NB4 (cell line): Measurements from ENCODE around the gene TRDMT1.

ENCODE experiments used
- DNase-seq: peaks from one replicate; pipeline ENCODE4 v3.0.0; 2010; ENCODE audit warnings: low read depth
- H3K4me3 ChIP-seq: one replicate; pipeline ENCODE4 v1.5.1; 2011; ENCODE audit warnings: mild to moderate bottlenecking, low read depth, low read length, moderate library complexity
- MYC ChIP-seq: IDR thresholded peaks from 2 replicates; pipeline ENCODE4 v1.6.1; 2011; ENCODE audit warnings: low read depth, low read length
- POLR2A ChIP-seq: IDR thresholded peaks from 2 replicates; pipeline ENCODE4 v1.6.1; 2011; ENCODE audit warnings: mild to moderate bottlenecking; ENCODE audit not compliant: insufficient read length; ENCODE audit errors: extremely low read depth
- TF ChIP-seq, protein P1 (sequence below): IDR thresholded peaks from 2 replicates; pipeline ENCODE4 v1.6.1; 2011; ENCODE audit warnings: low read depth, low read length
- TF ChIP-seq, protein P2 (sequence below): IDR thresholded peaks from one replicate; pipeline ENCODE4 v1.5.1; 2012; ENCODE audit warnings: low read depth, low read length

Gene TRDMT1

DNA sequence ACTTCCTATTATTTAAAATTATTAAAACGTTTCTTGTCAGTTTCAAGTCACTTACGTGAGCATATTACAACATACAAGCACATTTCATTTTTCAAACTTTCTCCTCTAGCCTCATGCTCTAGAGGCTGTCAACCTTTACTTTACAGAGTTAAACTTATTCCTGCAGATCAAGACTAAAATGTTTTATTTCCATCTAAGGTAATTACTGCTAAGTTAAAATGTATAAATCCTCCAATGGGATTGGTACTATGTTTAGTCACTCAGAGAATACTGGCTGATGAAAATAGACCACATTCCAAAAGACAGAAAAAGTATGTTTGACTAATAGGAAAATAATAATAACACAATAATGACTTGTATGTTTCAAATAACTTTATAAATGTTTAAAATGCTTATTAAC, 8.4 kb upstream of the TRDMT1 start:
- H3K4me3 ChIP-seq: no peak overlapping the region
- no peak for DNase-seq
- TF ChIP-seq, protein P1, sequence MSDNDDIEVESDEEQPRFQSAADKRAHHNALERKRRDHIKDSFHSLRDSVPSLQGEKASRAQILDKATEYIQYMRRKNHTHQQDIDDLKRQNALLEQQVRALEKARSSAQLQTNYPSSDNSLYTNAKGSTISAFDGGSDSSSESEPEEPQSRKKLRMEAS: no peak
- TF ChIP-seq MYC (no peak), POLR2A (no peak)
- TF ChIP-seq, protein P2, sequence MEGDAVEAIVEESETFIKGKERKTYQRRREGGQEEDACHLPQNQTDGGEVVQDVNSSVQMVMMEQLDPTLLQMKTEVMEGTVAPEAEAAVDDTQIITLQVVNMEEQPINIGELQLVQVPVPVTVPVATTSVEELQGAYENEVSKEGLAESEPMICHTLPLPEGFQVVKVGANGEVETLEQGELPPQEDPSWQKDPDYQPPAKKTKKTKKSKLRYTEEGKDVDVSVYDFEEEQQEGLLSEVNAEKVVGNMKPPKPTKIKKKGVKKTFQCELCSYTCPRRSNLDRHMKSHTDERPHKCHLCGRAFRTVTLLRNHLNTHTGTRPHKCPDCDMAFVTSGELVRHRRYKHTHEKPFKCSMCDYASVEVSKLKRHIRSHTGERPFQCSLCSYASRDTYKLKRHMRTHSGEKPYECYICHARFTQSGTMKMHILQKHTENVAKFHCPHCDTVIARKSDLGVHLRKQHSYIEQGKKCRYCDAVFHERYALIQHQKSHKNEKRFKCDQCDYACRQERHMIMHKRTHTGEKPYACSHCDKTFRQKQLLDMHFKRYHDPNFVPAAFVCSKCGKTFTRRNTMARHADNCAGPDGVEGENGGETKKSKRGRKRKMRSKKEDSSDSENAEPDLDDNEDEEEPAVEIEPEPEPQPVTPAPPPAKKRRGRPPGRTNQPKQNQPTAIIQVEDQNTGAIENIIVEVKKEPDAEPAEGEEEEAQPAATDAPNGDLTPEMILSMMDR: no peak

DNA sequence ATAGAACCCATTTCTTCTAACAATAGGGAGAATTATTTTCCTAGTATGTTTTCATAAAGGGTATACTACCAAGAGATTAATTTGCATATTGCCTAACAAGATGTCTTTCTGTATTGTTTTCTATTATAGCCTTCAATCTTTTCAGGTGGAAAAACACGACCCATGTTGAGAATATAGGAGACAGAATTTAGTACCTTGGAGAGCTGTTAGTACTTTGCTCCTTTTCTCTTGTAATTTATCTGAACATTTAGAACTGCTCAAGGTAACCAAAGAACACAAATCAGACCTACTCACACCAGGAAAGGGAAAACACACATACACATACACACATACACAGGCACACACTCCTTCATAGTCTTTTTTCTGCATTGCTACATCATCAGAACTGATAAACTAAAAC, 7.8 kb upstream of the TRDMT1 start:
- TF ChIP-seq MYC: no peak
- no peak overlapping the region for H3K4me3 ChIP-seq
- DNase-seq: no peak

DNA sequence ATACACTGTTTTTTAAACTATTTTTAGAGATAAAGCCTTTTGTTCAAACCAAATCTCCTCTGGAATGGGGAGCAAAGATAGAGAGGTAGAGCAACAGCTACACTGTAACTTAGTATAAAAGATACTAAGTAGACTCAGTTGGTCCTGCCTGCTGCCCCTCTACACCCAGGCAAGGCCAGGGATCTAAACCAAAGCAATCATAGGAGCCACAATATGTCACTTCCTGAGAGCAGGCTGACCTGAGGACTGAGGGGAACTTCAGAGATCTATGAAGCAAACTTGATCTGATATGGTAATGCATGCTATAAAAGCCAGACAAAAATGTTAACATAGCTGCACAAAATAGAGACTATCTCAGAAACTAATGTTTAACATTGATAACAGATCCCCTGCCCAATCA, 7.0 kb upstream of the TRDMT1 start:
- no peak for DNase-seq

DNA sequence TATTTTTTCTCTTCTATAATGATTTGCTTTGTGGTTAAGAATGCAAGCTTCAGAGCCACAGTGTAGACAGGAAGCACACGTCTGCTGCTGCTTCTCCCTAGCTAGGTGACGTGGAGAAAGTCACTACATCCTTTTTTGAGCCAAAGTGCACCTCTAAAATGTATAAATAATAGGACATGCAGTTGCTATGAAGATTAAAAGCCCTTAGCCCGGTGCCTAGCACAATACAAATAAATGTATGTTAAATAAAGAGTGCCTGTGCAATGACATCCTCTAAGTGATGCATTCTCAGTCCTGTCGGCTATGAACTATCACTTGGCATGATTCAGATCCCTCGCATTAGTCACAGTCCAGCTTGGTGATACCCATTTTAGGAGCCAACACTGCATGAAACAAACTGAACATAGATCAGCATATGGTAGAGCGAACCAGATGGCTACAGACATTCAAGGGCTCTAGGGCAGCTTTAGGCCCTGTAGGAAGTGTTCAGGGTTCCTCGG, 4.8 kb upstream of the TRDMT1 start:
- TF ChIP-seq POLR2A: no peak
- TF ChIP-seq, protein P1: 0 out of 2 replicates have a peak, but pooled peaks have one; percentile 26
- DNase-seq: no peak
- no peak overlapping the region for H3K4me3 ChIP-seq

More for the DNA sequence above, 7.0 kb upstream of the TRDMT1 start:
- TF ChIP-seq POLR2A: no peak
- TF ChIP-seq MYC: no peak
- TF ChIP-seq, protein P1: no peak
- TF ChIP-seq, protein P2: no peak
- no peak overlapping the region for H3K4me3 ChIP-seq

DNA sequence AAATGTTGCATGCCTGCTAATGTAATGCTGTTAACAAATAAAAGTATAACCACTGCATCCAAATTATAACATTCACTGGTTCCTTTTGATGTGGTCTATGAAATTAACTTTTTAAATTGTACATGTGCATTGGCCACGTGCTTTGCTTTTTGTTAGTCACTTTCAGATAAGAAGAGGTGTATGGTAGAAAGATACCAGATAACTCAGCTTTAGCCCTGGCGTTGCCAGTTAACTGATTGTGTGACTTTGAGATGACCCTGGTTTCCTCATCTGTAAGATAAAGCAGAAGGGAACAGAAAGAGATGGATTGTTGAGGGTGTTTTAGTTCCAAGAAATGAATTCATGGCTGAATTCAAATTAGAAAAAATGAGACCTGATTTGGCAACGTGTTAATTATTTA, 1.9 kb upstream of the TRDMT1 start:
- no peak for TF ChIP-seq MYC
- TF ChIP-seq POLR2A: no peak
- TF ChIP-seq, protein P1: no peak
- TF ChIP-seq, protein P2: no peak
- no peak overlapping the region for H3K4me3 ChIP-seq
- no peak for DNase-seq

DNA sequence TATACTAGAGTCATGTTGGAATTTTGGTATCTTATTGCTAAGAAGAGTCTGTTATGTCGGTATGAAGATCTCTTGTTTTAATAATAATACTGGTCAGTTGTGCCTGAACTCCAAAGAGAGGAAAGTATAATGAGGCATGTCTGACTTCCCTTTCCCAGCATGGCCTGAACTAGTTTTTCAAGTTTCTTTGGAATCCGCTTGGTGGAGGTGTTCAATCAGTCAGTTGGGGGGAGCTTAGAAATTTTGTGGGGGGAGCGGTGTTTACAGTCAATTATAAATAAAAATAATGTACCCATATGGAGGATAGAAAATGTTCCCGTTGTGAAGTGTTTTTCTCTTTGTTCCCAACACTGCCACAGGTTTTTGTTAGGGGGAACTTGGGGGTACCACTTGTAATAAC, 1.5 kb upstream of the TRDMT1 start:
- no peak overlapping the region for H3K4me3 ChIP-seq
- TF ChIP-seq, protein P2: no peak
- TF ChIP-seq MYC (no peak), POLR2A (no peak)
- TF ChIP-seq, protein P1: no peak
- no peak for DNase-seq

DNA sequence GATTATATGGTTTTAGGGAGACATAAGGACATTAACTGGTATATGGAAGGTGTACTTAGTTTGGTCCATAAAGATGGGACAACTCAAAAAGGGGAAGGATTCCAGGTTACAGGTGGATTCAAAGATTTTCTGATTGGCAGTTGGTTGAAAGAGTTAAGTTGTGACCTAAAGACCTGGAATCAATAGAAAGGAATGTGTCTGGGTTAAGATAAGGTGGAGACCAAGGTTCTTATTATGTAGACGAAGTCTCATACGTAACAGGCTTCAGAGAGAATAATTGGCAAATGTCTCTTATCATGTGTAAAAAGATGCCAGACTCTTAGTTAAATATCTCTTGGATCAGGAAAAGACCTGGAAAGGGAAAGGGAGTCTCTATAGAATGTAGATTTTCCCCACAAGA, 1.0 kb upstream of the TRDMT1 start:
- H3K4me3 ChIP-seq: no peak overlapping the region
- no peak for DNase-seq
- TF ChIP-seq, protein P1: no peak
- TF ChIP-seq, protein P2: no peak
- TF ChIP-seq POLR2A (no peak), MYC (no peak)
